Loucy (cell line): ENCODE measurements around the gene UCK2.

Source experiments
- CTCF ChIP-seq: fragments of 200-600 bp; sonication (generic); conservative IDR thresholded peaks from 2 replicates; pipeline ENCODE4 v1.5.1; 2014; ENCODE audit warnings: mild to moderate bottlenecking, antibody characterized with exemption, low read length
- EZH2phosphoT487 ChIP-seq: fragments of 200-600 bp; IDR thresholded peaks from 2 replicates; pipeline ENCODE4 v1.6.1; 2018; ENCODE audit warnings: antibody characterized with exemption, mild to moderate bottlenecking, moderate library complexity, borderline replicate concordance

- TF ChIP-seq EZH2phosphoT487 (no peak), CTCF (no peak)
These were observed 114.6 kb downstream of the UCK2 start for GRCh38 chr1:165942062-165942461.
